Ishikawa (cell line): ENCODE data around the gene FIGN.

Experiments
- CEBPB ChIP-seq: IDR thresholded peaks from 2 replicates; pipeline ENCODE4 v1.6.1; 2012
- CREB1 ChIP-seq: IDR thresholded peaks from 2 replicates; pipeline ENCODE4 v1.6.1; 2012; ENCODE audit warnings: low read depth
- EGR1 ChIP-seq: IDR thresholded peaks from 2 replicates; pipeline ENCODE4 v1.6.1; 2012
- EP300 ChIP-seq: IDR thresholded peaks from 2 replicates; pipeline ENCODE4 v1.6.1; 2012; ENCODE audit warnings: borderline replicate concordance
- FOXM1 ChIP-seq: IDR thresholded peaks from 2 replicates; pipeline ENCODE4 v1.6.1; 2012; ENCODE audit warnings: low read depth, borderline replicate concordance
- NFIC ChIP-seq: IDR thresholded peaks from 2 replicates; pipeline ENCODE4 v1.6.1; 2012
- RAD21 ChIP-seq: IDR thresholded peaks from 2 replicates; pipeline ENCODE4 v1.6.1; 2012; ENCODE audit warnings: low read depth
- TAF1 ChIP-seq: IDR thresholded peaks from 2 replicates; pipeline ENCODE4 v1.6.1; 2012; ENCODE audit warnings: low read depth, mild to moderate bottlenecking
- TCF12 ChIP-seq: IDR thresholded peaks from 2 replicates; pipeline ENCODE4 v1.6.1; 2012; ENCODE audit warnings: low read depth
- TEAD4 ChIP-seq: IDR thresholded peaks from 2 replicates; pipeline ENCODE4 v1.6.1; 2012
- YY1 ChIP-seq: IDR thresholded peaks from 2 replicates; pipeline ENCODE4 v1.6.1; 2012; ENCODE audit warnings: low read depth
- ZBTB7A ChIP-seq: IDR thresholded peaks from 2 replicates; pipeline ENCODE4 v1.6.1; 2012; ENCODE audit warnings: low read depth
- TF ChIP-seq, protein P1 (sequence below): IDR thresholded peaks from 2 replicates; pipeline ENCODE4 v1.6.1; 2012; ENCODE audit warnings: low read depth, mild to moderate bottlenecking
- TF ChIP-seq, protein P2 (sequence below): IDR thresholded peaks from 2 replicates; pipeline ENCODE4 v1.6.1; 2012
- TF ChIP-seq, protein P3 (sequence below): IDR thresholded peaks from 2 replicates; pipeline ENCODE4 v1.6.1; 2012

The FIGN gene

DNA sequence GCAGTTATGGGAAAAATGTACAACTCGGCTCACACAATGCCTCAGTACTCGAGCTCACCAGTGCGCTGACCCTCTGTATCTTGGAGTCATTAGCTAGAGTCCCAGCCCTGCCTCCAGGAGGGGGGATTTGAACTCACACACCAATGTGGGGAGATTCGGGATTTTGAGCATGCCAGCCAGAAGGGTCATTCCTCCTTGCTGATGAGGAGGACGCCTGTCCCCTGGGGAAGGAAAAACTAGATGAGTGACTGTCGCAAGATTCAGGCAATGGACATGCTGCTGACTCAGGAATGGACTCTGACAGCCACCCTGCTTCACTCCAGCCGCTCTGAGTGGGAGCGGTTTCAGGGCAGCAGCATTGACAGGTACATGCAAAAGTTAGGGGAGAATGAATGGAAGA, 20.6 kb downstream of the FIGN start:
- TF ChIP-seq CREB1 (no peak), TCF12 (no peak), CEBPB (no peak), FOXM1 (no peak), TAF1 (no peak), RAD21 (no peak)
- TF ChIP-seq, protein P1, sequence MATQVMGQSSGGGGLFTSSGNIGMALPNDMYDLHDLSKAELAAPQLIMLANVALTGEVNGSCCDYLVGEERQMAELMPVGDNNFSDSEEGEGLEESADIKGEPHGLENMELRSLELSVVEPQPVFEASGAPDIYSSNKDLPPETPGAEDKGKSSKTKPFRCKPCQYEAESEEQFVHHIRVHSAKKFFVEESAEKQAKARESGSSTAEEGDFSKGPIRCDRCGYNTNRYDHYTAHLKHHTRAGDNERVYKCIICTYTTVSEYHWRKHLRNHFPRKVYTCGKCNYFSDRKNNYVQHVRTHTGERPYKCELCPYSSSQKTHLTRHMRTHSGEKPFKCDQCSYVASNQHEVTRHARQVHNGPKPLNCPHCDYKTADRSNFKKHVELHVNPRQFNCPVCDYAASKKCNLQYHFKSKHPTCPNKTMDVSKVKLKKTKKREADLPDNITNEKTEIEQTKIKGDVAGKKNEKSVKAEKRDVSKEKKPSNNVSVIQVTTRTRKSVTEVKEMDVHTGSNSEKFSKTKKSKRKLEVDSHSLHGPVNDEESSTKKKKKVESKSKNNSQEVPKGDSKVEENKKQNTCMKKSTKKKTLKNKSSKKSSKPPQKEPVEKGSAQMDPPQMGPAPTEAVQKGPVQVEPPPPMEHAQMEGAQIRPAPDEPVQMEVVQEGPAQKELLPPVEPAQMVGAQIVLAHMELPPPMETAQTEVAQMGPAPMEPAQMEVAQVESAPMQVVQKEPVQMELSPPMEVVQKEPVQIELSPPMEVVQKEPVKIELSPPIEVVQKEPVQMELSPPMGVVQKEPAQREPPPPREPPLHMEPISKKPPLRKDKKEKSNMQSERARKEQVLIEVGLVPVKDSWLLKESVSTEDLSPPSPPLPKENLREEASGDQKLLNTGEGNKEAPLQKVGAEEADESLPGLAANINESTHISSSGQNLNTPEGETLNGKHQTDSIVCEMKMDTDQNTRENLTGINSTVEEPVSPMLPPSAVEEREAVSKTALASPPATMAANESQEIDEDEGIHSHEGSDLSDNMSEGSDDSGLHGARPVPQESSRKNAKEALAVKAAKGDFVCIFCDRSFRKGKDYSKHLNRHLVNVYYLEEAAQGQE: no peak
- TF ChIP-seq, protein P2, sequence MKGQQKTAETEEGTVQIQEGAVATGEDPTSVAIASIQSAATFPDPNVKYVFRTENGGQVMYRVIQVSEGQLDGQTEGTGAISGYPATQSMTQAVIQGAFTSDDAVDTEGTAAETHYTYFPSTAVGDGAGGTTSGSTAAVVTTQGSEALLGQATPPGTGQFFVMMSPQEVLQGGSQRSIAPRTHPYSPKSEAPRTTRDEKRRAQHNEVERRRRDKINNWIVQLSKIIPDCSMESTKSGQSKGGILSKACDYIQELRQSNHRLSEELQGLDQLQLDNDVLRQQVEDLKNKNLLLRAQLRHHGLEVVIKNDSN: no peak

DNA sequence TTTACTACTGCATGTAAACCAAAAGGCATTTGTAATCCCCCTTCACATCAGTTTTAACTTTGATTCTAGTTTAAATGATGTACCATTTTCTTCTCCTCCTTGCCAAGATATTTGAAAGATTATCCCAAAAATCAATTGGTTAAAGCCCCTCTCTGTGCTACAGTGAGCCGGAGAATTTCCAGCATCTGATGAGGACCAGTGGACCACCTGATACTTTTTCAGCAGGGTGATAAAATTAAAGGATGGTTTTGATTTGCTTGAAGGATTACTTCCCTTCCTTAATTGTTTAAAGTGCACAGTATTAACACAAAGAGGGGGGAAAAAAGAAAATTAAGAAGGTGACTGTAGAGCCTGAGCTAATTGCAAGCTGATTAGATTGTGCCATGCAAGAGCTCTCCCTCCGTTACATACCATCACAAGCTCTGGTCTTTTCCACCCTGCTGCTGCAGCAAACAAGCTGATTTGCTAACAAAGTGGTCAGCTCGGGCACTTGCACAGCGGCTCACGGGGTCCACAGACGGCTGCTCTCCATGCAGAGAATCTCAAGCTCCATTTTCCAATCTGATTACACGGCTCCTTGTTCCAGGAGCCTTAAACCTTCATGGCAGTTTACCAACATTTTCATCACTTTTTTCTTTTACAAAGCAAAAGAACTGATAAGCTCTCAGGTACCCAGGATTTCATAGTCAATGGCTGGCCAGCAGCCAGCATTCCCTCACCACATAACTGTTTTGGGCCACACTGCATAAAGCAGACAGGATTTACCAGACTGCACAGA, 22.1 kb downstream of the FIGN start:
- TF ChIP-seq TAF1 (no peak), NFIC (peak; percentile 64)

DNA sequence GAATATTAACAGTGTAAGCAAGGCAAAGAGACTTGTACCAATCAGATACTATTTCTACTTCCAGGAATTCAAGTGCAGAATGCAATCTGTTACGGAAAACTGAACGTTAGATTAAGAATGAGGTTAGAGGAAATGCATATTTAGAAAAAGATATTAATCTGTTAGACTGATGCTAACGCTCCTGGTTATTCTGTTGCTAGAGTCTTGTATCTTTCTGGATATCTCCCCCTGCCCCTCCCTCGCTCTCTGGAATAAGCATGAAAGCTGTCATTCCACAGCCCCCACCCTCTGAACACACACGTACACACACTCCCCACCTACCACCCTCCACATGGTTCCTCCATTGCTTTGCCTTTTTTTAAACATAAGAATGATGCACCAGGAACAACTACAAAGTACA, 24.1 kb downstream of the FIGN start:
- TF ChIP-seq, protein P2: no peak
- TF ChIP-seq NFIC: no peak
- TF ChIP-seq, protein P1: no peak
- no peak for TF ChIP-seq CREB1
- TF ChIP-seq FOXM1: no peak
- TF ChIP-seq TEAD4: no peak
- TF ChIP-seq YY1: no peak
- no peak for TF ChIP-seq ZBTB7A
- no peak for TF ChIP-seq EGR1
- TF ChIP-seq EP300: no peak
- TF ChIP-seq, protein P3, sequence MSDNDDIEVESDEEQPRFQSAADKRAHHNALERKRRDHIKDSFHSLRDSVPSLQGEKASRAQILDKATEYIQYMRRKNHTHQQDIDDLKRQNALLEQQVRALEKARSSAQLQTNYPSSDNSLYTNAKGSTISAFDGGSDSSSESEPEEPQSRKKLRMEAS: no peak
- no peak for TF ChIP-seq CEBPB
- TF ChIP-seq RAD21: no peak
- TF ChIP-seq TCF12: no peak
- no peak for TF ChIP-seq TAF1

DNA sequence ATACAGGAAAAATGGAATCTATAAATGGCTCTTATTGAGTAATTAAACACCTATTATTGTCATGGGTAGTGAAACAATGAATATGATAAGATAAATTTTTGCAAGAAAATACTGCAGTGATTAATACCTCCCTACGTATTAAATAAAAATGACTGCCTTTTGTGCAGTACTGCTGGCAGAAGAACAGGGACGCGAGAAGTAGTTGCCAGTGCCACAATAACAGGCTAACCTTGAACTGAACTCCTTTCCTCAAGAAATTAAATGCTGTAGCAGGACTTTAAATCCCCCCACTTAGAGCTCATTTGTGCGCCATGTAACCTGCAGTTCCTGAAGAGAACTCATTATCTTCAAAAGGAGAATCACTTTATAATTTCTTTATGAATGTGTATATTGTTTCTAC, 24.6 kb downstream of the FIGN start:
- TF ChIP-seq EP300: no peak
- TF ChIP-seq, protein P3: no peak

DNA sequence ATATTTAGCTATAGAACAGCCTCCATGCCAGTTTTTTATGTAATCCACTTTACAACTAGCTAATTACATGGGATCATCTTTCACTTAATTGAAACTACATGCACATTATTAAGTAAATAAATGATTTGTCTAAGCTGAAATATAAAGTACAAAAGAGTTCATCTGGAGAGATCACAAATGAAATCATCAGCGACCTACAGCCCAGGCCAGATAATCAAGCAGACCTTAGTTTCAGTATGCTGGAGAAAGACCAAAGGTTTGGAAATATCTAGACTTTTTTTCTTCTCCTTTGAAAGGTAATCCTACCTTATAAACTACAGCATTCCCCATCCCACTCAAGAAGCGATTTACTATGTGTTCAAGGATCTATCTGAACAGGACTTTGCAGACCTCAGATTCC, 26.5 kb downstream of the FIGN start:
- no peak for TF ChIP-seq TAF1
- TF ChIP-seq, protein P2: no peak
- TF ChIP-seq, protein P1: no peak
- TF ChIP-seq NFIC: no peak
- no peak for TF ChIP-seq YY1
- no peak for TF ChIP-seq TCF12
- TF ChIP-seq, protein P3: no peak
- TF ChIP-seq CREB1: no peak
- no peak for TF ChIP-seq RAD21
- no peak for TF ChIP-seq EP300
- TF ChIP-seq TEAD4: no peak
- TF ChIP-seq ZBTB7A: no peak
- no peak for TF ChIP-seq FOXM1
